ENCODE data around the gene TRAP1.
"Not testable (repeated sequence)": the region's sequence is repeated elsewhere in the genome, so short reads cannot be mapped to it uniquely, and the experiment has no call there.

Gene TRAP1

GRCh38 chr16:3608976-3609375, 108.3 kb downstream of the TRAP1 start:
- not testable (repeated sequence) for ATAC-seq

DNA sequence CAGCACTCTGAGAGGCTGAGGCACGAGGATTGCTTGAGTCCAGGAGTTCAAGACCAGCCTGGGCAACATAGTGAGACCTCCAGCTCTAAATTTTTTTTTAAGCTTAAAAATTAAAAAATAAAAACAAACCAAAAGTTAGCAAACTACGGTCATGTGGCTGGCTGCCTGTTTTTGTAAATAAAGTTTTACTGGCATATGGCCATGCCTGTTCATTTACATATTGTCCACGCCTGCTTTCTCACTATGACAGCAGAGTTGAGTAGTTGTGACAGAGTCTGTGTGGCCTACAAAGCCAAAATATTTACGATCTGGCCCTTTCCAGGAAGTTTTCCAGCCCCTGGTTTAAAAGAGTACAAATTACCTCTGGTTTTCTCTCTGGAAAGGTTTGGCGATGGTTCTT, 109.3 kb downstream of the TRAP1 start:
- no peak for ATAC-seq

All from activated CD4-positive, CD25-positive, alpha-beta regulatory T cell treated with anti-CD3 and anti-CD28 coated beads, Interleukin-2, amount 50 U/mL, for 24 hours (primary cell).